Transverse colon (tissue), 4 donors: Measurements from ENCODE around the gene TNFAIP8L3. TPM values are rescaled to one million over a fixed set of nuclear protein-coding genes. Genes with fewer than 3 reads are reported as not detected.
A peak's percentile ranks its signal among the peaks of the same experiment; 100 is the strongest.
"Not testable (repeated sequence)": the region's sequence is repeated elsewhere in the genome, so short reads cannot be mapped to it uniquely, and the experiment has no call there.

Experiments used
- DNase-seq: peaks from one replicate; pipeline ENCODE4 v3.0.0-alpha.2; 2019
- H3K27ac ChIP-seq, 4 donors: fragments of 200-600 bp; sonication (generic); 2 replicates each; pipeline ENCODE4 v1.5.1; 2016 to 2018; ENCODE audit warnings: inconsistent platforms in 4 of 4
- H3K27me3 ChIP-seq: fragments of 200-600 bp; sonication (generic); 2 replicates; pipeline ENCODE4 v1.5.1; 2017; ENCODE audit warnings: inconsistent platforms
- H3K36me3 ChIP-seq, 4 donors: fragments of 200-600 bp; sonication (generic); 2 replicates each; pipeline ENCODE4 v1.5.1; 2017 to 2019; ENCODE audit warnings: inconsistent platforms in 4 of 4
- H3K4me1 ChIP-seq, 4 donors: fragments of 200-600 bp; sonication (generic); 2 replicates each; pipeline ENCODE4 v1.5.1; 2017 to 2020; ENCODE audit warnings: inconsistent platforms in 4 of 4
- H3K4me3 ChIP-seq, 4 donors: fragments of 200-600 bp; sonication (generic); 1 replicate in 1 of 4; 2 replicates in 3 of 4; pipeline versions ENCODE4 v1.5.1 to v1.6.1; 2017 to 2019; ENCODE audit warnings: inconsistent platforms in 4 of 4
- H3K9me3 ChIP-seq, 2 donors: fragments of 200-600 bp; sonication (generic); 2 replicates each; pipeline ENCODE4 v1.5.1; 2017 to 2019; ENCODE audit warnings: inconsistent platforms in 2 of 2
- CTCF ChIP-seq, 5 experiments: fragments of 200-600 bp in 3 of 5; fragments of 450-650 bp in 2 of 5; sonication (generic) in 3 of 5; IDR thresholded peaks; 1 replicate in 2 of 5; 2 replicates in 3 of 5; pipeline ENCODE4 v1.5.1; 2016 to 2017; ENCODE audit warnings: antibody characterized with exemption in 5 of 5, inconsistent platforms in 3 of 5, mild to moderate bottlenecking in 2 of 5, moderate library complexity in 1 of 5
- EP300 ChIP-seq: sonication (generic); formaldehyde crosslinking; IDR thresholded peaks from one replicate; pipeline ENCODE4 v1.6.1; 2017; ENCODE audit warnings: antibody characterized with exemption, low read depth
- POLR2A ChIP-seq: fragments of 450-650 bp; IDR thresholded peaks from one replicate; pipeline ENCODE4 v1.6.1; 2016; ENCODE audit warnings: antibody characterized with exemption, mild to moderate bottlenecking, moderate library complexity
- POLR2AphosphoS5 ChIP-seq, 3 donors: sonication (generic); formaldehyde crosslinking; IDR thresholded peaks; one replicate each; pipeline ENCODE4 v1.6.1; 2016; ENCODE audit warnings: antibody characterized with exemption in 3 of 3
- WGBS, 2 donors: methylation state at CpG; one replicate each; pipeline ENCODE4 v1.1.5; 2018; ENCODE audit warnings: low coverage in 1 of 2; 5-methylcytosine and 5-hydroxymethylcytosine counted together
- in situ Hi-C, 4 donors: fragments of 200-750 bp; cut with MboI; loops; one replicate each; pipeline versions ENCODE4 v1.15.0 to v1.15.1; 2017; ENCODE audit warnings: low sequenced_read_pairs in 3 of 4, low pct_ligation_motif_present in 1 of 4, low pct_unique_long_range_greater_than_20kb in 1 of 4
- intact Hi-C: fragments of 100-400 bp; cut with DNase I; formaldehyde crosslinking; loops from one replicate; pipeline ENCODE4 v1.15.1; 2023; ENCODE audit warnings: low total_unique reads
- total RNA-seq, 4 donors: library from RNA; depleted of rRNA; stranded (reverse); fragments of >200 nt; gene quantifications; one replicate each; pipeline ENCODE4 v1.1.0, GENCODE V29; 2016

TNFAIP8L3 gene
- total RNA-seq, 4 donors from 2014 or later: 6.8 to 35.5 (median 8.6) TPM

- 80 to 92% methylated on average over 1 to 7 of the region's 7 CpGs for WGBS, 2 donors
- in situ Hi-C loops (loop anchor here in 1 of 4 donors (25.0 kb wide), 1 partner anchor 99 kb away; no protein-coding TSS in a partner anchor), intact Hi-C loops (no loop called here)
- Histone ChIP-seq H3K4me1 (no peaks in the 10 kb centered on the region), H3K27ac (no peak overlapping the region), H3K27me3 (no peaks in the 10 kb centered on the region), H3K36me3 (no peaks in the 10 kb centered on the region), H3K9me3 (no peaks in the 10 kb centered on the region), H3K4me3 (no peak overlapping the region)
- no peak for DNase-seq
- no peak for TF ChIP-seq CTCF (IDR thresholded peaks at IDR 0.05)
- TF ChIP-seq EP300: no peak
- no peak for TF ChIP-seq POLR2AphosphoS5 (IDR thresholded peaks at IDR 0.05)
- no peak for TF ChIP-seq POLR2A
Observed at GRCh38 chr15:51038162-51038973, 56.3 kb downstream of the TNFAIP8L3 start.

GRCh38 chr15:51037474-51037873, 57.2 kb downstream of the TNFAIP8L3 start:
- H3K4me3 ChIP-seq: peak overlapping the region in 2 of 4 donors; percentile 12 to 24
- H3K27me3 ChIP-seq, H3K4me1 ChIP-seq, H3K9me3 ChIP-seq, DNase-seq, H3K27ac ChIP-seq, H3K36me3 ChIP-seq, intact Hi-C loops: not testable (repeated sequence)
- 73 to 96% methylated on average over 2 to 13 of the region's 13 CpGs for WGBS, 2 donors
- in situ Hi-C loops: loop anchor here in 1 of 4 donors (25.0 kb wide), 1 partner anchor 100 kb away; no protein-coding TSS in a partner anchor

GRCh38 chr15:51030649-51031316, 63.9 kb downstream of the TNFAIP8L3 start:
- Histone ChIP-seq H3K9me3 (peaks cover 0 to 14% of the 10 kb centered on the region in 2 donors), H3K4me3 (no peak overlapping the region), H3K36me3 (no peaks in the 10 kb centered on the region), H3K27me3 (no peaks in the 10 kb centered on the region), H3K4me1 (no peaks in the 10 kb centered on the region), H3K27ac (peak overlapping the region in 3 of 4 donors; percentile 19 to 46 (median 27))
- in situ Hi-C loops (loop anchor here in 1 of 4 donors (25.0 kb wide), 1 partner anchor 107 kb away; no protein-coding TSS in a partner anchor), intact Hi-C loops (no loop called here)
- no peak for TF ChIP-seq POLR2AphosphoS5 (IDR thresholded peaks at IDR 0.05)
- TF ChIP-seq EP300: no peak
- no peak for TF ChIP-seq CTCF (IDR thresholded peaks at IDR 0.05)
- no peak for TF ChIP-seq POLR2A
- WGBS, 2 donors: 76% methylated on average over 6 of the region's 6 CpGs; no CpG with 5 or more reads in 1 of the 2 donors
- no peak for DNase-seq

- 87 to 93% methylated on average over 2 to 3 of the region's 3 CpGs for WGBS, 2 donors
- no peak for DNase-seq
Observed at GRCh38 chr15:51025454-51025846, 69.3 kb downstream of the TNFAIP8L3 start.

More at GRCh38 chr15:51025454-51025846, 69.3 kb downstream of the TNFAIP8L3 start:
- in situ Hi-C loops (loop anchor here in 1 of 4 donors (25.0 kb wide), 1 partner anchor 112 kb away; no protein-coding TSS in a partner anchor), intact Hi-C loops (loop anchor here (5.0 kb wide), 1 partner anchor 353 kb away; no protein-coding TSS in a partner anchor)
- no peak for TF ChIP-seq POLR2AphosphoS5 (IDR thresholded peaks at IDR 0.05)
- no peak for TF ChIP-seq POLR2A
- no peak for TF ChIP-seq CTCF (IDR thresholded peaks at IDR 0.05)
- TF ChIP-seq EP300: no peak
- Histone ChIP-seq H3K27ac (no peak overlapping the region), H3K4me1 (no peaks in the 10 kb centered on the region), H3K36me3 (no peaks in the 10 kb centered on the region), H3K4me3 (no peak overlapping the region), H3K27me3 (no peaks in the 10 kb centered on the region), H3K9me3 (peaks cover 0 to 20% of the 10 kb centered on the region in 2 donors)
